ENCODE measurements around the gene VAMP5. TPM values are rescaled to one million over a fixed set of nuclear protein-coding genes. Genes with fewer than 3 reads are reported as not detected.
A peak's percentile ranks its signal among the peaks of the same experiment; 100 is the strongest.

The VAMP5 gene
- total and polyA plus RNA-seq, 2 experiments from 2014 or later: 0.87 to 7.8 TPM

GRCh38 chr2:85579266-85579935 lies 4.8 kb upstream of the VAMP5 start:
- Histone ChIP-seq H4K20me1 (replicated peaks; ENCODE audit: insufficient read depth) (no peaks in the 10 kb centered on the region), H3K4me3 (no peak overlapping the region), H3K4me1 (ENCODE audit: insufficient read depth) (peaks cover 29% of the 10 kb centered on the region), H3K79me2 (replicated peaks; ENCODE audit: insufficient read depth) (no peaks in the 10 kb centered on the region), H3F3A (replicated peaks; ENCODE audit: low read depth) (peaks cover 9% of the 10 kb centered on the region; the same call in 1 of the 2 replicates), H3K27ac (ENCODE audit: low read depth) (no peak overlapping the region), H3K27me3 (ENCODE audit: insufficient read depth) (peaks cover 12% of the 10 kb centered on the region), H2AFZ (no peak overlapping the region), H3K4me2 (peak overlapping the region; percentile 82), H3K9me2 (ENCODE audit: insufficient read depth) (no peaks in the 10 kb centered on the region), H3K36me3 (ENCODE audit: insufficient read depth) (no peaks in the 10 kb centered on the region)
- DNase-seq (ENCODE audit: low spot score) (no peak), ATAC-seq (no peak)
- TF ChIP-seq ETS1 (IDR thresholded peaks at IDR 0.05) (no peak), ZNF331 (CRISPR knock-in tag; IDR thresholded peaks at IDR 0.05; ENCODE audit: low read depth) (no peak), REST (IDR thresholded peaks at IDR 0.05; ENCODE audit: unreplicated experiment) (no peak), POLR2AphosphoS5 (IDR thresholded peaks at IDR 0.05; ENCODE audit: low read depth) (no peak), CTCF (conservative IDR thresholded peaks at IDR 0.05; ENCODE audit: low read depth in 2 of 2) (no peak), EZH2 (IDR thresholded peaks at IDR 0.05; ENCODE audit: low read depth, unreplicated experiment) (no peak), JUNB (IDR thresholded peaks at IDR 0.05; ENCODE audit: unreplicated experiment) (no peak), CREB1 (CRISPR knock-in tag; IDR thresholded peaks at IDR 0.05; ENCODE audit: low read depth) (no peak), STAT1 (IDR thresholded peaks at IDR 0.05; ENCODE audit: unreplicated experiment) (no peak), NANOG (IDR thresholded peaks at IDR 0.05; ENCODE audit: borderline replicate concordance) (no peak), ZNF114 (CRISPR knock-in tag; IDR thresholded peaks at IDR 0.05) (no peak)
- Mint-ChIP-seq H3K27ac (peak overlapping the region; percentile 61), H3K4me3 (peak overlapping the region; percentile 85), H3K36me3 (ENCODE audit: low read depth) (peaks cover 10% of the 10 kb centered on the region; the same call in 1 of the 3 replicates), H3K9me3 (0 out of 3 replicates have a peak, but pooled peaks cover 3% of the 10 kb centered on the region), H3K27me3 (ENCODE audit: insufficient read depth, low read depth, poor library complexity) (peaks cover 20% of the 10 kb centered on the region), H3K4me1 (peaks cover 30% of the 10 kb centered on the region)

Data from GM23338 (cell line).